Sigmoid colon (tissue), 4 donors: ENCODE data around the gene CDK4.

Source experiments
- EP300 ChIP-seq, 4 donors: sonication (generic); formaldehyde crosslinking; IDR thresholded peaks; one replicate each; pipeline ENCODE4 v1.6.1; 2017; ENCODE audit warnings: antibody characterized with exemption in 4 of 4
- POLR2A ChIP-seq, 2 donors: fragments of 450-650 bp; IDR thresholded peaks; one replicate each; pipeline ENCODE4 v1.6.1; 2016; ENCODE audit warnings: antibody characterized with exemption in 2 of 2, mild to moderate bottlenecking in 2 of 2, moderate library complexity in 2 of 2
- POLR2AphosphoS5 ChIP-seq, 4 donors: sonication (generic); formaldehyde crosslinking; IDR thresholded peaks; one replicate each; pipeline ENCODE4 v1.6.1; 2017; ENCODE audit warnings: antibody characterized with exemption in 4 of 4
- TF ChIP-seq, protein P1 (sequence below), 4 experiments: fragments of 450-650 bp in 3 of 4; fragments of 200-600 bp in 1 of 4; IDR thresholded peaks; one replicate each; pipeline ENCODE4 v1.5.1; 2016 to 2019; ENCODE audit warnings: antibody characterized with exemption in 4 of 4, mild to moderate bottlenecking in 3 of 4, moderate library complexity in 2 of 4

DNA sequence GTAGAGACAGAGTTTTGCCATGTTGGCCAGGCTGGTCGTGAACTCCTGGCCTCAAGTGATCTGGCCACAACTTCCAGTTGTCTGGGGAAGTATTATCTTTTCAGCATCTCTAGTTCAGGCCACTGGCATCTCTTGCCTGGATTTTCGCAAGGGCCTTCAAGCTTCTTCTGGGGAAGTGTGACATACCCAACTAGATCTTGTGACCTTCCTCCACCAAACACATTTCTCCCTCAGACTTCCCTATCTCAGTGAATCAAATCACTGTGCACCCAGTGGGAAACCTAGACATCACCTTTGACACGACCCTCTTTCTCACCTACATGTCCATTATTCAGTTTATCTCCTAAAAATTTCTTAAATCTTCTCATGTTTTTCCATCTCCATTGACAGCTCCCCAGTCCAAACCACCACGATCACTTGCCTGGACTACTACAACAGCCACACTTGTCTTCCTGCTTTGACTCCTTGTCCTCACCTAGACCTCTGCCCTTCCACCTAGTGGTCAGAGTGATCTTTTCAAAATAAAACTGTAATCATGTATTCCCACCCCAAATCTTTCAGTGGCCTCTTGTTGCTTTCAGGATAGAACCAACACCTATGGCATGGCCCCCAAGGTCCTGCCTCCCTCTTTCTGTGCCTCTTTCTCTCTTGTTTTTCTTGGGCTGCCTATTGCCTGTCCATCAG lies 23.6 kb upstream of the CDK4 start:
- TF ChIP-seq, protein P1, sequence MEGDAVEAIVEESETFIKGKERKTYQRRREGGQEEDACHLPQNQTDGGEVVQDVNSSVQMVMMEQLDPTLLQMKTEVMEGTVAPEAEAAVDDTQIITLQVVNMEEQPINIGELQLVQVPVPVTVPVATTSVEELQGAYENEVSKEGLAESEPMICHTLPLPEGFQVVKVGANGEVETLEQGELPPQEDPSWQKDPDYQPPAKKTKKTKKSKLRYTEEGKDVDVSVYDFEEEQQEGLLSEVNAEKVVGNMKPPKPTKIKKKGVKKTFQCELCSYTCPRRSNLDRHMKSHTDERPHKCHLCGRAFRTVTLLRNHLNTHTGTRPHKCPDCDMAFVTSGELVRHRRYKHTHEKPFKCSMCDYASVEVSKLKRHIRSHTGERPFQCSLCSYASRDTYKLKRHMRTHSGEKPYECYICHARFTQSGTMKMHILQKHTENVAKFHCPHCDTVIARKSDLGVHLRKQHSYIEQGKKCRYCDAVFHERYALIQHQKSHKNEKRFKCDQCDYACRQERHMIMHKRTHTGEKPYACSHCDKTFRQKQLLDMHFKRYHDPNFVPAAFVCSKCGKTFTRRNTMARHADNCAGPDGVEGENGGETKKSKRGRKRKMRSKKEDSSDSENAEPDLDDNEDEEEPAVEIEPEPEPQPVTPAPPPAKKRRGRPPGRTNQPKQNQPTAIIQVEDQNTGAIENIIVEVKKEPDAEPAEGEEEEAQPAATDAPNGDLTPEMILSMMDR (IDR thresholded peaks at IDR 0.05) = no peak
- no peak for TF ChIP-seq POLR2A (IDR thresholded peaks at IDR 0.05)
- TF ChIP-seq POLR2AphosphoS5 (IDR thresholded peaks at IDR 0.05) = no peak
- TF ChIP-seq EP300 (IDR thresholded peaks at IDR 0.05) = no peak
